Smooth muscle cell (in vitro differentiated cells): ENCODE data around the gene SF1. TPM values are rescaled to one million over a fixed set of nuclear protein-coding genes. Genes with fewer than 3 reads are reported as not detected.

Experiments
- DNase-seq: peaks from one replicate; lab custom pipeline; 2025; ENCODE audit not compliant: unreplicated experiment; lab: John Stamatoyannopoulos, UW
- H2AFZ ChIP-seq: fragments of 200-600 bp; sonication (generic); 2 replicates; pipeline ENCODE4 v1.6.0; 2016; ENCODE audit warnings: antibody characterized with exemption, low read depth, mild to moderate bottlenecking
- H3F3A ChIP-seq: fragments of 200-600 bp; sonication (generic); 2 replicates; pipeline ENCODE4 v1.6.0; 2017; ENCODE audit warnings: antibody characterized with exemption, low read depth
- H3K27ac ChIP-seq: fragments of 200-600 bp; sonication (generic); 2 replicates; pipeline ENCODE4 v1.5.1; 2016; ENCODE audit warnings: low read depth, mild to moderate bottlenecking
- H3K27me3 ChIP-seq: fragments of 200-600 bp; sonication (generic); 2 replicates; pipeline ENCODE4 v1.6.1; 2016; ENCODE audit warnings: low read depth, mild to moderate bottlenecking
- H3K36me3 ChIP-seq: fragments of 200-600 bp; sonication (generic); 2 replicates; pipeline ENCODE4 v1.5.1; 2016; ENCODE audit warnings: low read depth
- H3K4me1 ChIP-seq: fragments of 200-600 bp; sonication (generic); 2 replicates; pipeline ENCODE4 v1.5.1; 2016; ENCODE audit warnings: low read depth
- H3K4me2 ChIP-seq: fragments of 200-600 bp; sonication (generic); 2 replicates; pipeline ENCODE4 v1.6.0; 2016; ENCODE audit warnings: mild to moderate bottlenecking
- H3K4me3 ChIP-seq: fragments of 200-600 bp; sonication (generic); 2 replicates; pipeline ENCODE4 v1.5.1; 2016; ENCODE audit warnings: mild to moderate bottlenecking
- H3K79me2 ChIP-seq: fragments of 200-600 bp; sonication (generic); 2 replicates; pipeline ENCODE4 v1.6.0; 2016; ENCODE audit warnings: low read depth, mild to moderate bottlenecking
- H3K9ac ChIP-seq: fragments of 200-600 bp; sonication (generic); 2 replicates; pipeline ENCODE4 v1.6.0; 2016; ENCODE audit warnings: low read depth
- H3K9me3 ChIP-seq: fragments of 200-600 bp; sonication (generic); replicated peaks from 2 replicates; pipeline ENCODE4 v1.5.1; 2016; ENCODE audit warnings: low read depth
- H4K20me1 ChIP-seq: fragments of 200-600 bp; sonication (generic); 2 replicates; pipeline ENCODE4 v1.6.0; 2016; ENCODE audit warnings: low read depth
- CTCF ChIP-seq: fragments of 200-600 bp; sonication (generic); IDR thresholded peaks from 2 replicates; pipeline ENCODE4 v1.5.1; 2017; ENCODE audit warnings: borderline replicate concordance, mild to moderate bottlenecking, antibody characterized with exemption; ENCODE audit not compliant: insufficient read depth, poor library complexity, severe bottlenecking
- WGBS: methylation state at CpG from one replicate; pipeline ENCODE4 v1.1.7; 2016; ENCODE audit warnings: low lambda C conversion rate; 5-methylcytosine and 5-hydroxymethylcytosine counted together
- polyA plus RNA-seq: library from polyadenylated mRNA; unstranded; fragments of >200 nt; fragmentation: Nextera tagmentation; extraction: Ambion mirVana; gene quantifications from 2 replicates; pipeline ENCODE4 v1.2.1, GENCODE V29; 2016
- total RNA-seq: library from RNA; depleted of rRNA; stranded (reverse); fragments of >200 nt; gene quantifications from 2 replicates; pipeline ENCODE4 v1.2.3, GENCODE V29; 2014

Gene SF1
- total and polyA plus RNA-seq, 2 experiments from 2014 or later = 84.2 to 115 TPM

GRCh38 chr11:64777449-64778222 lies 706 bp downstream of the SF1 start:
- peaks cover 50% of the 10 kb centered on the region for H3K79me2 ChIP-seq
- no peak for TF ChIP-seq CTCF
- under 1% methylated on average over 69 of the region's 98 CpGs for WGBS
- H3K9me3 ChIP-seq = no peaks in the 10 kb centered on the region
- H3K9ac ChIP-seq = peak overlapping the region; percentile 93
- H2AFZ ChIP-seq = no peak overlapping the region
- DNase-seq = peak; percentile 66
- H3K4me3 ChIP-seq = peak overlapping the region; percentile 96
- H3K4me2 ChIP-seq = peak overlapping the region; percentile 99
- peaks cover 49% of the 10 kb centered on the region for H4K20me1 ChIP-seq
- peak overlapping the region; percentile 96 for H3K27ac ChIP-seq
- no peaks in the 10 kb centered on the region for H3K27me3 ChIP-seq
- peaks cover 16% of the 10 kb centered on the region for H3K36me3 ChIP-seq
- peaks cover 30% of the 10 kb centered on the region for H3F3A ChIP-seq
- peaks cover 20% of the 10 kb centered on the region for H3K4me1 ChIP-seq

- peak overlapping the region; percentile 80 for H3K9ac ChIP-seq
- DNase-seq = no peak
- peaks cover 57% of the 10 kb centered on the region for H4K20me1 ChIP-seq
- H3K4me2 ChIP-seq = peak overlapping the region; percentile 99
- peaks cover 32% of the 10 kb centered on the region for H3F3A ChIP-seq
- no peak for TF ChIP-seq CTCF
- H3K4me1 ChIP-seq = peaks cover 20% of the 10 kb centered on the region
- H3K9me3 ChIP-seq = no peaks in the 10 kb centered on the region
- peak overlapping the region; percentile 86 for H3K4me3 ChIP-seq
- no peaks in the 10 kb centered on the region for H3K27me3 ChIP-seq
- H2AFZ ChIP-seq = no peak overlapping the region
- peaks cover 16% of the 10 kb centered on the region for H3K36me3 ChIP-seq
- H3K27ac ChIP-seq = peak overlapping the region; percentile 52
- peaks cover 57% of the 10 kb centered on the region for H3K79me2 ChIP-seq
- 47% methylated on average over 3 of the region's 3 CpGs for WGBS
These were observed 1.5 kb downstream of the SF1 start for GRCh38 chr11:64776875-64777274.

- H3K79me2 ChIP-seq = peaks cover 62% of the 10 kb centered on the region
- peaks cover 21% of the 10 kb centered on the region for H3K36me3 ChIP-seq
- no peak for DNase-seq
- no peak overlapping the region for H2AFZ ChIP-seq
- H3K4me3 ChIP-seq = peak overlapping the region; percentile 86
- no peaks in the 10 kb centered on the region for H3K9me3 ChIP-seq
- peaks cover 20% of the 10 kb centered on the region for H3K4me1 ChIP-seq
- TF ChIP-seq CTCF = no peak
- peak overlapping the region; percentile 80 for H3K9ac ChIP-seq
- H3K4me2 ChIP-seq = peak overlapping the region; percentile 99
- 94% methylated on average over 6 of the region's 6 CpGs for WGBS
- H3F3A ChIP-seq = peaks cover 36% of the 10 kb centered on the region
- H4K20me1 ChIP-seq = peaks cover 62% of the 10 kb centered on the region
- H3K27me3 ChIP-seq = no peaks in the 10 kb centered on the region
- H3K27ac ChIP-seq = peak overlapping the region; percentile 52
These were observed 1.9 kb downstream of the SF1 start for GRCh38 chr11:64776425-64776824.
